ENCODE results near the gene C8B. TPM values are rescaled to one million over a fixed set of nuclear protein-coding genes. Genes with fewer than 3 reads are reported as not detected.

The C8B gene
- total RNA-seq, 1 experiment from 2014 or later, result not detected

DNA sequence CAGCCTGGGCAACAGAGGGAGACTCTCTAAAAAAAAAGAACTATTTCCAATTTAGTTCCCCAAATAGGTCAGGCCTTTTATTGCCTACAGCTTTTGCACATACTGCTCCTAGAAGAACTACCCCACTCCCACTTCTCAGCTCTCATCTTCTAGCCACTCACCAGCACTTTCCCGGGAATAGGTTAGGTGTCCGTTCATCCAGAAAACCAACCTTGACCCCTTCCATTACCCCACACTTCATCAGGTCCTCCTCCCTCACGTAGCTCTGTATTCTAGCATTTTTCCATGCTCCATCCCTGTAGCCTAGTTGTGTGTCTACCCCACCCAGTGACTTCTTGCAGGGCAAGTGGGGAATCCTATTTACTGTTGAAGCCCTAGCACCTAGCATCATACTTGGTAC, 42.6 kb downstream of the C8B start:
- Mint-ChIP-seq H3K36me3 (ENCODE audit: insufficient read depth, unreplicated experiment) (no peaks in the 10 kb centered on the region), H3K27ac (ENCODE audit: unreplicated experiment) (no peak overlapping the region), H3K4me1 (ENCODE audit: low read depth, unreplicated experiment) (no peaks in the 10 kb centered on the region), H3K4me3 (ENCODE audit: low read depth, unreplicated experiment) (no peak overlapping the region), H3K9me3 (ENCODE audit: low read depth, unreplicated experiment) (peaks cover 3% of the 10 kb centered on the region), H3K27me3 (ENCODE audit: unreplicated experiment) (no peaks in the 10 kb centered on the region)
- TF ChIP-seq, protein P1, sequence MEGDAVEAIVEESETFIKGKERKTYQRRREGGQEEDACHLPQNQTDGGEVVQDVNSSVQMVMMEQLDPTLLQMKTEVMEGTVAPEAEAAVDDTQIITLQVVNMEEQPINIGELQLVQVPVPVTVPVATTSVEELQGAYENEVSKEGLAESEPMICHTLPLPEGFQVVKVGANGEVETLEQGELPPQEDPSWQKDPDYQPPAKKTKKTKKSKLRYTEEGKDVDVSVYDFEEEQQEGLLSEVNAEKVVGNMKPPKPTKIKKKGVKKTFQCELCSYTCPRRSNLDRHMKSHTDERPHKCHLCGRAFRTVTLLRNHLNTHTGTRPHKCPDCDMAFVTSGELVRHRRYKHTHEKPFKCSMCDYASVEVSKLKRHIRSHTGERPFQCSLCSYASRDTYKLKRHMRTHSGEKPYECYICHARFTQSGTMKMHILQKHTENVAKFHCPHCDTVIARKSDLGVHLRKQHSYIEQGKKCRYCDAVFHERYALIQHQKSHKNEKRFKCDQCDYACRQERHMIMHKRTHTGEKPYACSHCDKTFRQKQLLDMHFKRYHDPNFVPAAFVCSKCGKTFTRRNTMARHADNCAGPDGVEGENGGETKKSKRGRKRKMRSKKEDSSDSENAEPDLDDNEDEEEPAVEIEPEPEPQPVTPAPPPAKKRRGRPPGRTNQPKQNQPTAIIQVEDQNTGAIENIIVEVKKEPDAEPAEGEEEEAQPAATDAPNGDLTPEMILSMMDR (IDR thresholded peaks at IDR 0.05; ENCODE audit: unreplicated experiment), result no peak
- no peak for DNase-seq
- CTCF ChIA-PET, result no interaction called here
- intact Hi-C loops (cut with micrococcal nuclease; ENCODE audit: unreplicated experiment), result no loop called here
- BruUV-seq (replicated peaks), result no TSS peak

DNA sequence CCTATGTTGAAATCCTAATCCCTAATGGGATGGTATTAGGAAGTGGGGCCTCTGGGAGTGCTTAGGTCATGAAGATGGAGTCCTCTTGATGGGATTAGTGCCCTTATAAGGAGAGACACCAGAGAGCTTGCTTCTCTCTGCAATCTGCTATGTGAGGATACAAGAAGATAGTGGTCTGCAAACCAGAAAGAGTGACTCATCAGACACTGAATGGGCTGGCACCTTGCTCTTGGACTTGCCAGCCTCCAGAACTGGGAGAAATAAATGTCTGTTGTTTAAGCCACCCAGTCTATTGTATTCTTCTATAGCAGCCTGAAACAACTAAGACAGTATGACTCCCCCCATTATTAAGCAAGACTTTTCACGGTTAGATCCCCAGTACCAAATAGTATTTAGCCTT, 43.3 kb downstream of the C8B start:
- peaks cover 3% of the 10 kb centered on the region for H3K9me3 Mint-ChIP-seq (ENCODE audit: low read depth, unreplicated experiment)
- H3K4me1 Mint-ChIP-seq (ENCODE audit: low read depth, unreplicated experiment), result no peaks in the 10 kb centered on the region
- DNase-seq, result no peak
- TF ChIP-seq, protein P1 (IDR thresholded peaks at IDR 0.05; ENCODE audit: unreplicated experiment), result no peak
- CTCF ChIA-PET, result no interaction called here
- intact Hi-C loops (cut with micrococcal nuclease; ENCODE audit: unreplicated experiment), result no loop called here
- H3K27ac Mint-ChIP-seq (ENCODE audit: unreplicated experiment), result no peak overlapping the region
- no peaks in the 10 kb centered on the region for H3K36me3 Mint-ChIP-seq (ENCODE audit: insufficient read depth, unreplicated experiment)
- no TSS peak for BruUV-seq (replicated peaks)
- H3K4me3 Mint-ChIP-seq (ENCODE audit: low read depth, unreplicated experiment), result no peak overlapping the region
- H3K27me3 Mint-ChIP-seq (ENCODE audit: unreplicated experiment), result no peaks in the 10 kb centered on the region

DNA sequence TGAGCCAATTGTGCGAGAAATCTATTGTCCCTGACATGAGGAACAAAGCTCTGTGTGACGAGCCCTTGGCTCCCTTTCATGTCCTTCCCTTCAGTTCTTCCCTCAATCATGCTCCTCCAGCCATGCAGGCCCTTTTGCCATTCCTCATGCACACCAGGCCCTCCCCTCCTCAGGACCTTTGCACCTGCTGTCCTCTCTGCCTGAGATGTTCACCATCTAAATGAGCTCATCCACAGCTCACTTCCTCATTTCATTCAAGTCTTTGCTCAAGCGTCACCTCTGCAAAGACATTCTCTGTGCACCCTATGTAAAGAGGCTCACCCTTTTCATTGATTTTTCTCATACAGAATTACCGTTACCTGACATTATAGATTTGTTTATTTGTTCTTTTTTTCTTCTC, 43.7 kb downstream of the C8B start:
- H3K27me3 Mint-ChIP-seq (ENCODE audit: unreplicated experiment), result no peaks in the 10 kb centered on the region
- TF ChIP-seq, protein P1 (IDR thresholded peaks at IDR 0.05; ENCODE audit: unreplicated experiment), result no peak
- CTCF ChIA-PET, result no interaction called here
- H3K9me3 Mint-ChIP-seq (ENCODE audit: low read depth, unreplicated experiment), result peaks cover 3% of the 10 kb centered on the region
- H3K4me1 Mint-ChIP-seq (ENCODE audit: low read depth, unreplicated experiment), result no peaks in the 10 kb centered on the region
- no peak for DNase-seq
- intact Hi-C loops (cut with micrococcal nuclease; ENCODE audit: unreplicated experiment), result no loop called here
- H3K4me3 Mint-ChIP-seq (ENCODE audit: low read depth, unreplicated experiment), result no peak overlapping the region
- H3K27ac Mint-ChIP-seq (ENCODE audit: unreplicated experiment), result no peak overlapping the region
- no TSS peak for BruUV-seq (replicated peaks)
- no peaks in the 10 kb centered on the region for H3K36me3 Mint-ChIP-seq (ENCODE audit: insufficient read depth, unreplicated experiment)

DNA sequence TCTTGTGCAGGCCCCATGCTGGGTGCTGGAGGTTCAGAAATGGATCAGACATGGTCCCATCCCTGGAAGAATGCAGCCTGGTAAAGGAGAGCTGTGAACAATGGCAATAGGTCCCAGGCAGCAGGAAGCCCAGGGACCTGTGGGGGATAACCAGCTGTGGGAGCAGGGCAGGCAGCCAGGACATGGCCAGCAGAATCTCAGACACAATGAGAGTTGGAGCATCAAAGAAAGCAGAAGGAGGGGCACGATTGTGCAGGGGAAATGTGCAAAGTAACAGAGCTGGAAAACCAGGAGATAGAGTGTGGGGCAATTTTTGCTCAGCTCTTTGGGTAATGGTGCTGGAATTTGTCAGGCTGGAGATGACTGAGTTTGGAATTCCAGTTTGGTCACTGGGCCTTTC, 44.3 kb downstream of the C8B start:
- Mint-ChIP-seq H3K36me3 (ENCODE audit: insufficient read depth, unreplicated experiment) (no peaks in the 10 kb centered on the region), H3K27me3 (ENCODE audit: unreplicated experiment) (no peaks in the 10 kb centered on the region), H3K4me3 (ENCODE audit: low read depth, unreplicated experiment) (no peak overlapping the region), H3K4me1 (ENCODE audit: low read depth, unreplicated experiment) (no peaks in the 10 kb centered on the region), H3K27ac (ENCODE audit: unreplicated experiment) (no peak overlapping the region), H3K9me3 (ENCODE audit: low read depth, unreplicated experiment) (peaks cover 3% of the 10 kb centered on the region)
- intact Hi-C loops (cut with micrococcal nuclease; ENCODE audit: unreplicated experiment), result no loop called here
- DNase-seq, result no peak
- CTCF ChIA-PET, result no interaction called here
- TF ChIP-seq, protein P1 (IDR thresholded peaks at IDR 0.05; ENCODE audit: unreplicated experiment), result no peak
- BruUV-seq (replicated peaks), result no TSS peak

DNA sequence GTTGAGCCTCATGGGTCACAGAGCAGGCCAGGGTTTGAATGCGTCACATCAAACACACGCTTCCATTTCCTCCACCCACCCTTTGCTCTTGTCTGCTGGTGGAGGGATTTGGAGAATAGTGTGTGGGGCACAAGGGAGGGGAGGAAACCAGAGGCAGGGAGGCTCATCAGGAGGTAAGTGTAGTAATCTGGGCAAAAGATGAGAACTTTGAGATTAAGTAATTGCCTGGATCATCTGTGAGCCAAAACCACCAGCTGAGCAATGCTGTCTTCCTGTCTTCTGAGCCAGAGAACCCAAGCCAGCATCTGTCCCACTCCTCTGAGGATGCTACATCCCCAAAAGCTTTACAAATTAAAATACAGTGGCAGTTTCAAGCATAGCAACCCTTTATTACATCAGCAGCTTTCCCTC, 45.2 kb downstream of the C8B start:
- TF ChIP-seq, protein P1 (IDR thresholded peaks at IDR 0.05; ENCODE audit: unreplicated experiment), result no peak
- no peaks in the 10 kb centered on the region for H3K27me3 Mint-ChIP-seq (ENCODE audit: unreplicated experiment)

More for the DNA sequence above, 45.2 kb downstream of the C8B start:
- no peak for DNase-seq
- Mint-ChIP-seq H3K4me1 (ENCODE audit: low read depth, unreplicated experiment) (no peaks in the 10 kb centered on the region), H3K27ac (ENCODE audit: unreplicated experiment) (no peak overlapping the region), H3K36me3 (ENCODE audit: insufficient read depth, unreplicated experiment) (no peaks in the 10 kb centered on the region), H3K4me3 (ENCODE audit: low read depth, unreplicated experiment) (no peak overlapping the region), H3K9me3 (ENCODE audit: low read depth, unreplicated experiment) (peaks cover 3% of the 10 kb centered on the region)
- intact Hi-C loops (cut with micrococcal nuclease; ENCODE audit: unreplicated experiment), result no loop called here
- BruUV-seq (replicated peaks), result no TSS peak
- CTCF ChIA-PET, result no interaction called here

All from Calu3 (cell line).